A172 (cell line): ENCODE results near the gene MPIG6B. TPM values are rescaled to one million over a fixed set of nuclear protein-coding genes. Genes with fewer than 3 reads are reported as not detected.

ENCODE experiments used
- DNase-seq: peaks from one replicate; pipeline ENCODE4 v3.0.0-alpha.2; 2015; ENCODE audit warnings: low spot score
- total RNA-seq: library from RNA; depleted of rRNA; stranded (reverse); fragments of >200 nt; shearing (Covaris generic); gene quantifications from 2 replicates; pipeline ENCODE4 v1.2.3, GENCODE V29; 2014

Gene MPIG6B
- total RNA-seq, 1 experiment from 2014 or later: not detected

DNA sequence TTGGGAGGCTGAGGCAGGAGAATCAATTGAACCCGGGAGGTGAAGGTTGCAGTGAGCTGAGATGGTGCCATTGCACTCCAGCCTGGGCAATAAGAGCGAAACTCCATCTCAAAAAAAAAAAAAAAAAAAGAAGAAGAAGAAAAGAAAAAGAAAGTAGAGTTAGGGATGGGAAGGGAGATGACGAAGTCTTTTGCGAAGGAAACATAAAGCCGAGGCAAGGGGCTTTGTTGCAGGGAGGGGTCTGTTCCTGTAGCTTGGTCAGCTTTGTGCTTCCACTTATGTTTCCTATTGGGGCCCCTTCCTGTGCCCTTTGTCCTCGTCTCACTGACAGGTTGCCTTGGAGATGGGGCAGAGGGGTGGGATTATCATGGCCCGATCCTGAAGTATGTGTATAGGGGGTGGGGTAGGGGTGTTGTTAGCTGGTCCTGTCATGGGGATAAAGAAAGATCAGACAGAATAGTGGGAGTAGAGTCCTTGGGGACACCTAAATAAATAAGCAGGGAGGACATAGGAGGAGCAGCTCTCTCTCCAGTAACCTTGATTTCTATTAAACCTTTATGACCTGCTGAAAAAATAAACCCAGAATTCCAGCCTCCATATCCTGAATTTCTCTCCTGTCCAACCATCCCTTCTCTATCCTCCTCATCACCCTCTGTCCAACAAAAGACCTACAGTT lies 14.3 kb downstream of the MPIG6B start:
- peak; percentile 10 for DNase-seq

DNA sequence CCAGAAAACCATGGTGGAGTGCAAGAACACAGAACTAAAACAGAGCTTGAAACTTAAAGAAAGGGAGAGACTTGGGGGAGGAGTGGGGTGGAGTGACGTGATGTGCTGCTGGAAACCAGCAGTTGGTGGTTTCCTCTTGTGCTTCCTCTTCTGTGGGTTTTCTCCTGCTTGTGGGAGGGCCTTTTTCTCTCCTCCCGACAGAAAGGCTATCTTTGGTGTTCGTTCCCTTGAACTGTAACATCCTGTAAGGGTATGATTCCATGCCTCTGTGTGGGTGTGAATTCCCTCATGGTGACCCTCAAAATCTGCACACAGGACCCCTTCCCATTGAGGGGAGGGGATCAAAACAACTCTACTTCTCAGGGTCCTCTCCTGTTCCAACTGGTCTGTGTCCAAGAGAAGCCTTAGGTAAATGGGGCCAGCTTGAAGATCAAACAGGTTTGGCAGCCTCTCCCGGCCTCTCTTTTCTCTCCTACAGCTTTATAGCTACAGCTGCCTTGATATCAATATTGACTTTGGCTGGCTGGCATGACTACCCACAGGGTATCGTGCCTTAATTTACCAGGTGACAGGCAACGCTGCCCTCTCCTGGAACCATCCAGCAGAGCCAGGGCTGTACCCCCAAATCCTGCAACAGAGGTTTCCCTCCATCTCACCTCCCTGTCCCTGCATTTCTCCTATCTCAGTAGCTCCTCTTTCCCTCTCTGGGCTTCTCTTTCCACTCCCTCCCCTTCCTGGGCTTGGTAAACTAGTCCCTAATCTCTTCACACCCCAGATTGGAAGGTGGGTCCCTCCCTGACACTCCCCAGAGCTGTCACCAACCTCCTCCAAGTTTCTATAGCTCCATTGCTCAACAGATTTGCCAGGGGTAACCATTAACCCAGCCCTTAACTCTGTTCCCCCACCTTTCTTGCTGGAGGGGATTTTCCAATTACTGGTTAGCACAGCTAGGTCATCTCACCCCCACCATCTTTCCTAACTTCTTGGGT lies 15.1 kb downstream of the MPIG6B start:
- peak; percentile 89 for DNase-seq

DNA sequence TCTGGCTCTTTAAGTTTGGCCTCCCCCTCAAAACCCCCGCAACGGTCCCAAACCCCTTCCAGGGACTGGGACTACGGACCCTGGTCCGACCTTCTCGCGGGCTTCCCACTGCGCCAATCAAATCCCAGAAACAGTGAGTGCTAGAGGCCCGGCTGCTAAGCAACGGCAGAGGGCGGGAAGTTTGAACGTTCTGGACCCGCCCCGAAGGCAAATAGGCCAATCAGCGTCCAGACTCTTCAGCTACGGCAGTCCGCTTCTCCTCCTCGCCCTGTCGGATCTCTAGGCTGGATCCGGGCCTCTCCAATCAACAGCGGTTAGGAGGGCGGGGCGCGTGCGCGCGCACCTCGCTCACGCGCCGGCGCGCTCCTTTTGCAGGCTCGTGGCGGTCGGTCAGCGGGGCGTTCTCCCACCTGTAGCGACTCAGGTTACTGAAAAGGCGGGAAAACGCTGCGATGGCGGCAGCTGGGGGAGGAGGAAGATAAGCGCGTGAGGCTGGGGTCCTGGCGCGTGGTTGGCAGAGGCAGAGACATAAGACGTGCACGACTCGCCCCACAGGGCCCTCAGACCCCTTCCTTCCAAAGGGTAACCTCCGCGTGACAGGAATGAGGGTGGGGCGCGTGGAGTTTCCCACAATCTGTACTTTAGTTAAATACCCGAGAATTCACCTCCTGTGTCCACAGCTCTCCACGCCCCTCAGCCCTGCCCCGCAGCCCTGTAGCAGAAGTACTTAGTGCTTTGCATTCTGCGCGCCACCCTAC lies 16.6 kb downstream of the MPIG6B start, which contains the start of gene MSH5:
MSH5 (plus strand) TSS at position 367 of the 758 bp plus-strand sequence. CDS start 462 bp downstream, outside the sequence.
- peak; percentile 99 for DNase-seq

DNA sequence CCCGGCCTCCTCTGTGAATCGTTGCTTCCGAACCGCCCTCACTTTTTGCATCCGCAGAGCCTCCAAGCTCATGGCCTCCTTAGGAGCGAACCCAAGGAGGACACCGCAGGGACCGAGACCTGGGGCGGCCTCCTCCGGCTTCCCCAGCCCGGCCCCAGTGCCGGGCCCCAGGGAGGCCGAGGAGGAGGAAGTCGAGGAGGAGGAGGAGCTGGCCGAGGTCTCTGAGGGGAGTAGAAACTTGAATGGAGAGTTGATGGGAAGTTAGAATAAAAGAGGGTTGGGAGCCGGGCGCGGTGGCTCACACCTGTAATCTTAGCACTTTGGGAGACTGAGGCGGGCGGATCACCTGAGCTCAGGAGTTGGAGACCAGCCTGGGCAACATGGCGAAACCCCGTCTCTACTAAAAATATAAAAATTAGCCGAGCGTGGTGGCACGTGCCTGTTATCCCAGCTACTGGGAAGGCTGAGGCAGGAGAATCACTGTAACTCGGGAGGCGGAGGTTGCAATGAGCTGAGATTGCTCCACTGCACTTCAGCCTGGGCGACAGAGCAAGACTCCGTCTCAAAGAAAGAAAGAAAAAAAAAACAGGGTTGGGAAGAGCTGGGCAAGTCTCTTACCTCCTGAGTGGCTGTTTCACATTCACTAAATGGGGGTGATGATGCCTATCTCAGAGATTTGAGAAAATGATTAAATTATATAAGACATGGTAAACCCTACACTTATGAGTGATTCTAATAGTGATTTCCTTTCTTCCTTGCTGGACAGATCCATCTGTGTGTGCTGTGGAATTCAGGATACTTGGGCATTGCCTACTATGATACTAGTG lies 17.4 kb downstream of the MPIG6B start:
- no peak for DNase-seq

DNA sequence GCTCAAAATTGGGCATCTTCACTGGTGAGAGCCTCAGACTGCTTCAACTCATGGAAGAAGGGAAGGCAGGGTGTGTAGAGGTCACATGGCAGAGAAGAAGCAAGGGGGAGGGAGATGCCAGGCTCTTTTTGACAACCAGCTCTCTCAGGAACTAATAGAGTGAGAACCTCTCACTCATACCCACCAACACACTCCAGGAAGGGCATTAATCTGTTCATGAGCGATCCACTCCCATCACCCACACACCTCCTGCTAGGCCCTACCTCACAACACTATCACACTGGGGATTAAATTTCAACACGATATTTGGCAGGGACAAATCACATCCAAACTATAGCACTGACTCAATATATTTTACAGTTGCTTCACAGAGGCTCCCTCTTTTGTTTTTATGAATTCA lies 18.6 kb downstream of the MPIG6B start:
- DNase-seq: no peak

DNA sequence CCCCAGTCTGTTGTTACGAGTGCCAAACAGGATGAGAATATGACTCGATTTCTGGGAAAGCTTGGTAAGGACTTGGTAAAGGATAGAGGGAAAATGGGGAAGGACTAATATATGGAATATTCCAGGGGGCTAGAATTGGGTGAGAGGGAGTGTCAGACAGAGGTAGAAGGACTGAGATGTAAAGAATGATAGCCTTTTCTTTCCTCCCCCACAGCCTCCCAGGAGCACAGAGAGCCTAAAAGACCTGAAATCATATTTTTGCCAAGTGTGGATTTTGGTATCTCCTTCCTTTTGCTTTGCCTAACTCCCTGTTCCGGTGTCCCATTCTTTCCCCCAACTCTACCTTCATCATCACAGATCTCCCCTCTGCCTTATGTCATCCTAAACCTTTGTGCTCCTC lies 19.7 kb downstream of the MPIG6B start:
- DNase-seq: no peak

DNA sequence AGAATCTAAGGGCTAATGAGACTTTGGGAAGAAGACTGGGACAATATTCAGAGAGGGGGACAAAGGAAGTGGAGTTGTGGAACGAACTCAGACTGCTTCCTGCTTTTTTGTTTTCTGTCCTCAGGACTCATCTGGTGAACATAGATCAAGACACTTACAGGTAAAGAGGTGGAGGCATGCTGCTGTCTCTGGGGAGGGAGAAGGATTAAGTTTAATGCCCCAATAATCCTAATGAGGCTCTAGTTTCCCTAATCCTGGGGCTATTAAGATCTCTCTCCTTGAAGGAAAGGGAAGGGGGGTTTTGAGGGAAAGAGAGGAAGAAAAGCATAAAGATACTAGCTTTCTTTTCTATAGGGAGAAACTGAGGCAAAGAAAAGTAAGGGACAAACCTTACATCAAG lies 21.2 kb downstream of the MPIG6B start:
- DNase-seq: no peak

DNA sequence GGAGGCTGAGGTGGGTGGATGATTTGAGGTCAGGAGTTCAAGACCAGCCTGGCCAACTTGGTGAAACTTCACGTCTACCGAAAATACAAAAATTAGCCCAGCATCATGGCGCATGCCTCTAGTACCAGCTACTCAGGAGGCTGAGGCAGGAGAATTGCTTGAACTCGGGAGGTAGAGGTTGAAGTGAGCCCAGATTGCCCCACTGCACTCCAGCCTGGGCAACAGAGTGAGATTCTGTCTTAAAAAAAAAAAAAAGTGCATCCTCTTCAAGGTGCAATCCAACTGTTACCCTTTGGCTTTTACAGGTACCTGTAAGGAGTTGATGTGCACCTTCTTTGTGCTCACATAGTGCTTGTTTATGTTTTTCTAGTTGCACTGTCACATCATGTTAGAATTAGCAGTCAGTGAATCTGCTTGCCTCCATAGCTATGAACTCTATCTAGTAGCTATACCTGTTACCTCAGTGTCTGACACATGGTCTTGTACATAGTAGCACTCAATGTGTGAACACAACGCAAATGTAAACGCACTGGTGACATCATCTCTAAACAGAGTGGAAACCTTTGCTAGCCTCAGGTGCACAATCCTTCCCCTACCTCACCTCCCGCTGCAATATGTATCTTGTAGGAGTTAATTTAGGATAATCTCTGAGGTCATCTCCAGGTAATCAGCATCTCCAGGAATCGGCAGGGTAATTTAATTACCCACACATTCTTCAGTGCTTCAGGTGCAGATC lies 26.3 kb downstream of the MPIG6B start:
- DNase-seq: no peak

DNA sequence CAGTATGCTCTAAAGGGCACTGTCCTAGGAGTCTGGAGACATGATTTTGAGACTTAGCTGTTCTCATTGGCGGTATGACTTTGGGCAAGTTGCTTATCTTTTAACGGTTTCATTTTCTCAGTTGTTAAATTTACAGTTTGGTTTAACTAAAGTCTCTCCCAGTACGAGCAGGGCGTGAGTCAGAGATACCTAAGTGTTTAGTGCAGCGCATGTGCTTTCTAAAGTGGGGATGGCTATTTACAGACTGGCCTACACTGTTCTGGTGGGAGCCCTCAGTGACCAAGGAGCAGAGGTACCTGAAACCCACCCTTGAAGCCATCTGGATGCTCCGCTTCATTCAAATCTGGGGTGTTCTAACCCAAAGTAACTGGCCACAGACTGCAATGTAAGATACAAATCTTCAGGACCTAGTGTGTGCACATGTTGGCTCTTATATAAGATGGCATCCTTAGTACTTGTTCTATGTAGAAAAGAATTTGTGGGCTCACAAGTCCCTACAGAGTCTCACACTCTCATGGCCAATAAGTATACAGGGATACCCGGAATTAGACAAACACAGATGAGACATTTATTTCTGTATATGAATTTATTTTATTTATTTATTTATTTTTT lies 27.3 kb downstream of the MPIG6B start:
- peak; percentile 89 for DNase-seq

DNA sequence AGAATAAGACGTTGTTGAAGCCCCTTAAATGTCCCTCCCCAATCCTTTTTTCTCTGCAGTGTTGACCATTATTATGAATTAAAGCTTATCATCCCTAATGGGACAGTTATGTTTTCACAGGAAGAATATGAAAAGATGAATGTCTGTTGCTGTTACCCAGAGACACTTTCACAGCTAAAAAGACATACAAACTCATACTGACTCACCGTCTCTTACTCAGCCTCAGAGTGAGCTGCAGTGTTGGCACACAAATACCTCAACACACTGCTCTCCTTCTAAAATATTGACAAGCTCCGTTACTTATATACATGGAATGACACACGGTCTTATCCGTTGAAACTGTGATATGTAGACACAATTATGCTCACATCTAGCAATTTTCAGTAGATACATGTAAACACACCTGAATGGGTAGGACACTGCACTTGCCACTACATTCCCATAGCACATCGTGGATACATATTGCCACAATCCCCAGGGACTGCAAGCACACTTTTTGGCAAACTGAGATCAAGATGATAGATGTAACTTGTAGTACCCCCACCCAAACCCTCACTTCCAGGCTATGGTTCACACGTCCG lies 29.7 kb downstream of the MPIG6B start:
- peak; percentile 70 for DNase-seq

DNA sequence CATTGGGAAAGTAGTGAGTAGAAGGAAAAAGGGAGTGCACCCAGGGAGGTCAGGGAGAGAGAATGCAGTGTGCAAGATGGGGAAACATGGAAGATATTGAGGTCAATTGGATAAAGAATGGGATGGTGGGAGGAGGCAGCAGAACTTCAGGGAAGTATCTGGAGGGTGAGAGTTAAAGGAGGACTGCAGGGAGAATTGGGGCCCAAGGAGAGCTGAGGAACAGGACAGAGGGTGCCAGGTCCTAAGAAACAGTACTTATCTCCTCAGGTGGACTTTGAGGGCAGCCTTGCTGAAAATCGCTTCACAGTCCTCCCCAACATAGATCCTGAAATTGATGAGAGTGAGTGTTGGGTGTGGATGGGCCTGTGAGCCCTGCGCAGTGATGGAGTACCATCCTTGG lies 35.1 kb downstream of the MPIG6B start:
- no peak for DNase-seq

DNA sequence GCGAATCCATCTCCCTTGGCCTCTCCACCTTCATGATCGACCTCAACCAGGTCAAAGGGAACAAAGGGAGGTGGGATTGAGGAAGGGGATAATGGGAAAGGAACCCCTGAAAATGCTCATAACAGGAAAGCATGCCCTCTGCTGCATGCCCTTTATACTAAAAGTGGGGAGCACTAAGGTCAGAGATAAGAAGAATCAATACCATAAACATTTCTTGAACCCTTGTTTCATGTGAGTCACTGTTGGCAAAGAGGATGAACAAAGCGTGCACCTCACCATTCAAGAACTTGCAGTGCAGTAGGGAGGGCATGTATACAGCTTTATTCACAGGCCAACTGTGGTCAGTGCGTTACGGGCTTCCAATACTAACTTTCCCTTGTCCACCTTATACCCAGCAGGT lies 37.6 kb downstream of the MPIG6B start:
- no peak for DNase-seq

DNA sequence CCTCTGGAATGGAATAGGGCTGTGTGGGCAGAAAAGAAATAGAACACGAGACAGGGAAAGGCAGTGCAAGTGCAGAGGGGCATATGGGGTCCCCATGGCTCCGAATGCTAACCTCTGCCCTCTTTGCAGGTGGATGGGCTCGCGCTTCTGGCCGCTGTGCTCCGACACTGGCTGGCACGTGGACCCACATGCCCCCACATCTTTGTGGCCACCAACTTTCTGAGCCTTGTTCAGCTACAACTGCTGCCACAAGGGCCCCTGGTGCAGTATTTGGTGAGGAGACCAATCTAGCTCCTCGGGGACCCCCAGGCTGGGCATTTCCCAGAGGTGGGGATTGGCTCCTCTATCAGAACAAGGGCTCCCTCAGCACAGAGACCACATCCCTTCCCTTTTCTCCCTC lies 38.2 kb downstream of the MPIG6B start:
- DNase-seq: no peak

DNA sequence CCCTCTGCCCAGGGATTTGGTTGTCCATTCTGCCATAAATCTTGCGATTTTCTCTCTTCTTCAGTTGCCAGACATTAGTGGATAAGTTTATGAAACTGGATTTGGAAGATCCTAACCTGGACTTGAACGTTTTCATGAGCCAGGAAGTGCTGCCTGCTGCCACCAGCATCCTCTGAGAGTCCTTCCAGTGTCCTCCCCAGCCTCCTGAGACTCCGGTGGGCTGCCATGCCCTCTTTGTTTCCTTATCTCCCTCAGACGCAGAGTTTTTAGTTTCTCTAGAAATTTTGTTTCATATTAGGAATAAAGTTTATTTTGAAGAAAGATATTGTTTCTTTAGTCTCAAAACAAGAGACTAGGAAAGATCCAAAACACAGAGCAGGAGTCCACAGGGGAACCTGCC lies 39.2 kb downstream of the MPIG6B start, which contains the start of gene SAPCD1:
SAPCD1 (plus strand) TSS at position 301 of the 400 bp plus-strand sequence. CDS start 399 bp downstream, outside the sequence.
- DNase-seq: no peak

DNA sequence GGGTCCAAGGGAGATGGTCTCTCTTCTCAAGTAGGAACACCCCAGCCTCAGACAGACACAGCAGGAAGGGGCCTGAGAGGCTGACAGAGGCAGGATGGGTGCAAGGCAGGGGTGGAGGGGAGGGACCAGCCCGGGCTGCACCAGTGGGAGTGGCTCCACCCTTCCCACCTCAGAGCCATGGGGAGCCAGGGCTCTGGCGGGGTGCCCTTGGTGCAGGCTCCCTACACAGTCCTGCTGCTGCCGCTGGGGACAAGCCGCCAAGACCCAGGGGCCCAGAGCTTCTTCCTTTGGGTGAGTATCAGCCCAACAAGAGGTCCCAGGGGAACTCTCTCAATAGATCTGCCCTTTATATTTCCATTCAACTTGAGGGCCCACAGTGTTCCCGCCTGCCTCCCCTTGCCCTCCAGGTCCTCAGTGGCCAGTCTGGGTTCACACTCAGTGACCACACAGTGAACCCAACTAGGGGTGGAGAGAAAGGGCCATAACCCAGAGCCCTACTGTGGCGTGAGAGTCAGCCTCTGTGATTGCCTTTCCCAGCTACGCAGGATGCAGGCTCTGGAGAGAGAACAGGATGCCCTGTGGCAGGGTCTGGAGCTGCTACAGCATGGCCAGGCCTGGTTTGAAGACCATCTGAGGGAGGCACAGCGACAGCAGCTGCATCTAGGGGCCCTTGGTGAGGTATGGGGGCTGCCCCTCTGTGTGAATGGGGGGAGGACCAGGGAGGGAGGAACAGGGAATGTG lies 39.9 kb downstream of the MPIG6B start:
- no peak for DNase-seq

DNA sequence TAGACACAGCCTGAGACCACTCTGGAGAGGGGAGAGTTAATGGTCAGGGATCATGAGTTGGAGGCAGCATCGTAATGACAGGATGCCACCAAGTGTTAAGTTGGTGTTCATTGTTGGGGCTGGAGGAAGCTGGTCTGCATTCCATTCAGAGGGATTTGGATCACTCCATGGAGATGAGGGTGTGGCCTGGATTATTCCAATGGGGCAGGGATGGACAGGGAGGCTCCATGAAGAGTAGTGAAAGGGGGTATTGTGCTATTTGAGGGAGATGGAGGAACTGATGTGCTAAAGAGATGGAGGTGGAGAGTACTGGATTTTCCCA lies 40.4 kb downstream of the MPIG6B start:
- peak; percentile 75 for DNase-seq

DNA sequence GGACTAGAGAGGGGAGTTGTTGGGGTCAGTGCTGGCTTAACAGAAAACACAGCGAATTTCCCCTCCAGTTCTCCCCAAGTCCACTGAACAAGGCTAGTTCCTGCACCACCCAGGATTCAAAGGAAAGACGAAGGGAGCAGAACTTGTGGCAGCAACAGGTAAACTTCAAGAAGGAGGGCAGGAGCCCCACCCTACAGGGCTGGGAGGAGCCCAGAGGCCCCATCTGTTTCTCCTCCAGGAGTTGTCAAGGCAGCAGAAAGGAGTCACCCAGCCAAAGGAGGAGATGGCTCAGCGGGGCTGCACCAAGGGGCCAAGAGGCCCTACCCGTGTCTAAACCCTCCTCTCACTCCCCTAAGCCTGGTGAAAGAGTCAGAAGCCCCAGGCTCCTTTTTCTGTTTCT lies 41.0 kb downstream of the MPIG6B start:
- DNase-seq: no peak

DNA sequence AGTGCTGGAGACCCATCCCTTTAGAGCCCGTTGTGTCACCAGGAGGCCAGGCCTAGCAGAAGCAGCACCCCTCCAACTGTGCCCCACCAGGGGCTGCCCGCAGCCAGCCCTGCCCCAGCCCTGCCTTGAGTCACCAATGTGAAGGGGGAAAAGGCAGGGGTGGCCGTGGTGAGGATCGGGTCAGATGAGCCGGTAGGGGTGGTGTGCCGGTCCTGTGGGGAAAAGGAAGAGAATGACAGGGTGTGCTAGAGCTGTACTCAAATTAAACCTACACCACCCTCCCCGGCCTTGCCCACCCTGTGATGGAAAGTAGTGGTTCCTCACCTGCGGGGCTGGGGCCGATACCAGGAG lies 42.4 kb downstream of the MPIG6B start:
- DNase-seq: no peak
